Measurements from ENCODE around the gene EMILIN2. TPM values are rescaled to one million over a fixed set of nuclear protein-coding genes. Genes with fewer than 3 reads are reported as not detected.

The EMILIN2 gene
- total RNA-seq, 1 experiment from 2014 or later = 20.0 TPM

GRCh38 chr18:2797951-2798350 lies 48.9 kb upstream of the EMILIN2 start:
- no peak overlapping the region for H2BK5ac ChIP-seq (ENCODE audit: insufficient read length, low read length)
- no peaks in the 10 kb centered on the region for H3K27me3 ChIP-seq (ENCODE audit: insufficient read depth, low read length)
- no peaks in the 10 kb centered on the region for H3K23me2 ChIP-seq (ENCODE audit: insufficient read length, low read depth, low read length, poor library complexity, severe bottlenecking)
- H4K20me1 ChIP-seq (ENCODE audit: control insufficient read depth, insufficient read depth, insufficient read length) = no peaks in the 10 kb centered on the region
- H3K27ac Mint-ChIP-seq = no peak overlapping the region; a peak in 1 of 7 replicates
- no peaks in the 10 kb centered on the region for H3K79me1 ChIP-seq (ENCODE audit: insufficient read depth, low read depth, low read length, poor library complexity, severe bottlenecking)
- H3K18ac ChIP-seq (ENCODE audit: insufficient read length, low read depth, low read length) = no peak overlapping the region
- no peak overlapping the region for H3K14ac ChIP-seq (ENCODE audit: insufficient read depth, low read length)
- no peak overlapping the region for H3K4me3 Mint-ChIP-seq
- H3K4me2 ChIP-seq (ENCODE audit: insufficient read depth, insufficient read length, low read length) = no peak overlapping the region
- H3K9me3 Mint-ChIP-seq = no peaks in the 10 kb centered on the region
- no peak overlapping the region for H3T11ph ChIP-seq (ENCODE audit: low read length)
- no peak overlapping the region for H4K8ac ChIP-seq (replicated peaks; ENCODE audit: insufficient read length, low read depth, low read length)
- no peak overlapping the region for H3K23ac ChIP-seq (ENCODE audit: insufficient read length, low read depth, low read length)
- no peaks in the 10 kb centered on the region for H3K27me3 Mint-ChIP-seq (ENCODE audit: low read depth)
- no peak overlapping the region for H2AFZ ChIP-seq (ENCODE audit: low read length)
- H3K27ac ChIP-seq (ENCODE audit: insufficient read length, low read depth, low read length) = no peak overlapping the region
- WGBS (ENCODE audit: extremely low coverage, insufficient read length, low lambda C conversion rate) = no CpG with 5 or more reads among the region's 1 CpG
- H4K91ac ChIP-seq (ENCODE audit: insufficient read length, low read depth, low read length) = no peak overlapping the region
- no peaks in the 10 kb centered on the region for H3K79me2 ChIP-seq (ENCODE audit: insufficient read depth, low read length)
- H2BK12ac ChIP-seq (ENCODE audit: insufficient read length, low read depth, low read length) = no peak overlapping the region
- H3K4me1 ChIP-seq (ENCODE audit: insufficient read depth, low read length) = no peaks in the 10 kb centered on the region
- no peak overlapping the region for H2BK15ac ChIP-seq (ENCODE audit: low read depth, low read length)
- H3K36me3 Mint-ChIP-seq (ENCODE audit: insufficient read depth in 1 of 3, low read depth in 3 of 3) = peaks cover 10 to 41% (median 30%) of the 10 kb centered on the region in 3 experiments; a peak in 6 of 7 replicates
- DNase-seq = no peak
- H3K4ac ChIP-seq (ENCODE audit: low read depth, low read length) = no peak overlapping the region
- no peak overlapping the region for H2BK120ac ChIP-seq (ENCODE audit: low read depth, low read length, poor library complexity, severe bottlenecking)
- H3K9ac ChIP-seq (ENCODE audit: extremely low read depth, insufficient read length, low read length) = no peak overlapping the region
- H4K5ac ChIP-seq (ENCODE audit: insufficient read length, low read depth, low read length) = no peak overlapping the region
- no peaks in the 10 kb centered on the region for H3K9me3 ChIP-seq (ENCODE audit: control insufficient read depth, low read depth, low read length)
- no peak overlapping the region for H2AK5ac ChIP-seq (ENCODE audit: insufficient read length, low read length)
- H3K56ac ChIP-seq (ENCODE audit: insufficient read length, low read depth, low read length) = no peak overlapping the region
- TF ChIP-seq CTCF (conservative IDR thresholded peaks at IDR 0.05) = no peak
- H2BK20ac ChIP-seq (ENCODE audit: low read depth, low read length, poor library complexity, severe bottlenecking) = peak overlapping the region; percentile 45
- H3K4me1 Mint-ChIP-seq = peaks cover 0 to 2% of the 10 kb centered on the region in 2 experiments; a peak in 1 of 4 replicates
